Brain pericyte (primary cell): ENCODE results near the gene RFNG.
"Not testable (repeated sequence)": the region's sequence is repeated elsewhere in the genome, so short reads cannot be mapped to it uniquely, and the experiment has no call there.

Source experiments
- DNase-seq: peaks from one replicate; pipeline ENCODE4 v3.0.0-alpha.2; 2012; ENCODE audit warnings: low read depth, low spot score

RFNG gene

GRCh38 chr17:82043507-82043906, 8.1 kb downstream of the RFNG start:
- DNase-seq: no peak

- DNase-seq: no peak
Observed at GRCh38 chr17:82042649-82043048, 9.0 kb downstream of the RFNG start.

DNA sequence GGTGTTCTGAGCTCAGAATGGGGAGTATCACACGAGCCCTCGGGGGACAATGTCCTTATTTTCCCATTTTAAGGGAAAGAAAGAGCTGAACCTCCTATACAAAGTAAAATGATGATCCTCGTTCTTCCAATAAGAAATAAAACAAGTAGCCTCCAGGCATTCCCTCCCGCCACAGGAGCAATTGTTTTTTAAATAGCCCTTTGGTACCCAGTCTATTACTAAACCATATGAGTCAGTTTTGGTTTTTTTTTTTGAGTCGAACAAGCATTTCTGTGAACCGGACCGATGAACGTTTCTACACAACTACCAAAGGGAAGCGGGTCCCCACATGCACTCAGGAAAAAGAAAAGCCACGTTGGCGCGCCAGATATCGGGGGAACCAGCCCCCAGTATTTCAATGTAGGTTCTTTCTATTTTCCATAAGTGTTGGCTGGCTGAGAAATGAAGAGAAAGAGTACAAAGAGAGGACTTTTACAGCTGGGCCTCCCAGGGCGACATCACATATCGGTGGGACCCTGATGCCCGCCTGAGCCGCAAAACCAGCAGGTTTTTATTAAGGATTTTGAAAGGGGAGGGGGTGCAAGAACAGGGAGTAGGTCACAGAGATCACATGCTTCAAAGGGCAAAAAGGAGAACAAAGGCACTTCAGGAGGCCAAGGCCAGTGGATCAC, 10.3 kb downstream of the RFNG start:
- DNase-seq: no peak

DNA sequence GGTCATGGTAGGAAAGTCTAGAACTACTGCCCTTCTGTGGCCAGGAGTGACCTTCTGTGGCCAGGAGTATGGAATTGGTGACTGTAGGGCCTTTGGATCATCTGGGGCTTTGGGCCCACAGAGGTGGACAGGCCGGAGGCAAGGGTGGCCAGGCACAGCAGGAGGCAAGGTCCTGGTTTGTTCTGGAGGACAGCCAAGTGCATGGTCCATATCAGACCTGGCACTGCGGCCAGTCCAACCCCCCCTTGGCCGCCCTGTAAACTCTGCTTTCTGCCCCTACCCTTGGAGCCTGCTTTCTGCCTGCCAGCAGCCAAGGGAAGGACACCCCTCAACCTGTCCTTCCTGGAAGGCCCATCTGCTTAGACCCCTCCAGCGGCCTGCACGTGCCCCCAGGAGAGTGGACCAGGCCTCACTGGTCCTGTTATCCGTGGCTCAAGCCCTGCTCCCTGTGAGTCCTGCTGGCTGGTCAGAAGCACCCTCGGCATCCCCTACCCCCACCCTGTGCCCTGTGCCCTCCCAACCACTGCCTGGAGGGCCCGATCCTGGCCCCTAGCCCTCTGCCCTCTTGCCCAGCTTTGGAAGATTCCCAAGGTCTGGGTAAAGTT, 11.8 kb downstream of the RFNG start:
- DNase-seq: no peak

DNA sequence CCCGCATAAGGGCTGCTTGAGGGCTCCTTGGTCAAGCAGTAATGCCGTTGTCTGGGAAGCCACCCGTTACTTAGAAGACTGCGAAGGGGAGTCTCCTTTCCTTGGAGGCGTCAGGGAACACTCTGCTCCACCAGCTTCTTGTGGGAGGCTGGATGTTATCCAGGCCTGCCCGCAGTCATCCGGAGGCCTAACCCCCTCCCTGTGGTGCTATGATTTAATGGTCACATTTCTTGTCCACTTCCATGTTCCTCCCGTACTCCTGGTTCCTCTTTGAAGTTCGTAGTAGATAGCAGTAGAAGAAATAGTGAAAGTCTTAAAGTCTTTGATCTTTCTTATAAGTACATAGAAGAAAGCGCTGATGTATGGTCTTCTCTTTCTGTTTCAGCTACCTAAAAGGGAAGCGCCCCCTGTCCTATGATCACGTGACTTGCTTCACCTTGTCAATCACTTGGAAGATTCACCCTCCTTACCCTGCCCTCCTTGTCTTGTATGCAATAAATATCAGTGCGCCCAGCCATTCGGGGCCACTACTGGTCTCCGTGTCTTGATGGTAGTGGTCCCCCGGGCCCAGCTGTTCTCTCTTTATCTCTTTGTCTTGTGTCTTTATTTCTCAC, 12.7 kb downstream of the RFNG start:
- not testable (repeated sequence) for DNase-seq

GRCh38 chr17:82037889-82038195, 13.8 kb downstream of the RFNG start:
- no peak for DNase-seq

- DNase-seq: peak; percentile 83
Observed at GRCh38 chr17:82037092-82037888, 14.3 kb downstream of the RFNG start, which contains the start of gene DCXR. Gene DCXR, minus strand, starts transcription at chr17:82037697. Its CDS starts 15 bp downstream, at chr17:82037682.

- no peak for DNase-seq
Observed at GRCh38 chr17:82036634-82037091, 14.9 kb downstream of the RFNG start.

DNA sequence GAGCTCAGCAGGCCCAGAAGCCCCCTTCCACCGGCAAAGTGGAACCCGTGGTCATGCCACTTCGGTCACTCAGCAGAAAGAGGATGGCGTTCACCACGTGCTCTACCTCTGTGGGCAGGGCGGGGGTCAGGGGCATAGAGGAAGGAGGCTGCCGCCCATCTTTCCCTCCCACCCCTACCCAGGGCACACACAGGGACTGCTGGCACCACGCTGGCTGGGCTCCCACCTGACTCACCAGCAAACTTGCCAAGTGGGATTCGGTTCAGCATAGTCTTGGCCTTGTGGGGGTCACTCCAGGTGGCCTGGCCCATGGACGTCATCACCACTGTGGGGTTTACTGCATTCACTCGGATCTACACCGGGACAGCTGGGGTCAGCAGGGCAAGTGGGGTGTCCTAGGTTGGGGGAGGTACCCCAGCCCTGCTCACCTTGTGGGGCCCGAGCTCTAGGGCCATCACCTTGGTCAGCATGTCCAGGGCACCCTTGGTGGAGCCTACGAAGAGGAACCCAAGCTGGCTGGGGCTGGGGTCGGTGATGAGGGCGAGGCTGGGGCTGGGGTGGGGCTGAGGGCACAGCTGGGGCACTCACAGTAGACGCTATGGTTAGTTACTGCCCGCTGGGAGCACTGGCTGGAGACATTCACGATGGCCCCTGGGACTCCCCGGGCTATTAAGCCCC, 15.5 kb downstream of the RFNG start:
- DNase-seq: no peak

GRCh38 chr17:82035488-82035887, 16.1 kb downstream of the RFNG start:
- no peak for DNase-seq

GRCh38 chr17:82034371-82035011, 17.1 kb downstream of the RFNG start:
- DNase-seq: no peak

DNA sequence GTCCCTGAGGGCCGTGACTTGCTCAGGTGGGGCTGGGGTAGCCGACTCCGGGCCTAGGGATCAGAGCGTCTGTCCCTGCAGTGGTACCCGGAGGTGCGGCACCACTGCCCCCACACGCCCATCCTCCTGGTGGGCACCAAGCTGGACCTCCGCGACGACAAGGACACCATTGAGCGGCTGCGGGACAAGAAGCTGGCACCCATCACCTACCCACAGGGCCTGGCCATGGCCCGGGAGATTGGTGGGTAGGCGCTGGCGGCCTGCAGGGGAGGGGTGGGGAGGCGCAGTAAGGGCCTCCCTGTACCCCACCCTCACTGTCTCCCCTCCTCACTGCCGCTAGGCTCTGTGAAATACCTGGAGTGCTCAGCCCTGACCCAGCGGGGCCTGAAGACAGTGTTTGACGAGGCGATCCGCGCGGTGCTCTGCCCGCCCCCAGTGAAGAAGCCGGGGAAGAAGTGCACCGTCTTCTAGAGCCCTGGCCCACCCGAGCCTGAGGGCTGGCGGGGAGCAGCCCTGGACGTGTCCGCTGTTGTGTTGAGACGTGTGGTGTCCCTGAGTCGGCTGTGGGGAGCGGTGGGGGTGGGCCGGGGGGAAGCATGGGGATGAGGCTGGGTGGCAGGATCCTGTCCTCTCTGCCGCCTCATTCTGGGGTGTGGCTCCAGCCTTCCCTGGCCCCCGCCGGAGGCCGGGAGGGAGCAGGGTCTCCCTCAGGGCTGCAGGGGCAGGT, 18.1 kb downstream of the RFNG start:
- DNase-seq: no peak

DNA sequence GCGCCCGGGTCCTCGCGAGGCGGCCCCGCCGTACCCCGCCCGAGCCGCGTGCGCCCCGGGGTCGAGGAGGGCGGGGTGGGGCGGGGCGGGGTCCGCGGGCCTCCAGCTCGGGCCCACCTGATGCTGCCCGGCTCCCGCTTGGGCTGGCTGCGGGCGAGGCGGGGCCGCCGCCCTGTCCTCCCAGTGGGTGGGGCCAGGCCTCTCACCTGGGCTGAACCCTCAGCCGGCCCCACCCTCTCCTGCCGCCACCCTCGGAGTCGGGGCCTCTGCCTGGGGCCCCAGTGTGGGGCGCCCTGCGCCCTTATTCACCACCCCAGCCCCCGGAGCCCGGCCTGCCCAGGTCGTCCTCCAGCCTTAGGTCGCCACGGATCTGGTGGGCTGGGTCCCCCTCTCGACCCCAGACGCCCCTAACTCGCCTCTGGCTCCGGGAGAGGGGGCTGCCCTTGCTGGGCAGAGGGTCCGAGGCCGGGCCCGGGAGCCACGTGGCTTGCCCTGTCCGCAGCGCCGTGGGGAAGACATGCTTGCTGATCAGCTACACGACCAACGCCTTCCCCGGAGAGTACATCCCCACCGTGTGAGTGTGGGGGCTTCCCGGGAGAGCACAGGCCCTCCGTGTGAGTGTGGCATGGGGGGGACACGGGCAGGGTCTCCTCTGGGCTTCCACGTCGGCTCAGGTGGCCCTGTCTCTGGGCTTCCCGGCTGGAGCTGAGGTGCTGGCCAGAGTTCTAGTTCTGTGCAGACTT, 19.6 kb downstream of the RFNG start:
- DNase-seq: no peak

GRCh38 chr17:82031303-82031884, 20.2 kb downstream of the RFNG start, which contains the start of gene RAC3:
Gene RAC3, plus strand, starts transcription at chr17:82031678. Its CDS starts 84 bp downstream, at chr17:82031762.
- no peak for DNase-seq

- peak; percentile 41 for DNase-seq
Observed at GRCh38 chr17:82030470-82031302, 20.9 kb downstream of the RFNG start.

DNA sequence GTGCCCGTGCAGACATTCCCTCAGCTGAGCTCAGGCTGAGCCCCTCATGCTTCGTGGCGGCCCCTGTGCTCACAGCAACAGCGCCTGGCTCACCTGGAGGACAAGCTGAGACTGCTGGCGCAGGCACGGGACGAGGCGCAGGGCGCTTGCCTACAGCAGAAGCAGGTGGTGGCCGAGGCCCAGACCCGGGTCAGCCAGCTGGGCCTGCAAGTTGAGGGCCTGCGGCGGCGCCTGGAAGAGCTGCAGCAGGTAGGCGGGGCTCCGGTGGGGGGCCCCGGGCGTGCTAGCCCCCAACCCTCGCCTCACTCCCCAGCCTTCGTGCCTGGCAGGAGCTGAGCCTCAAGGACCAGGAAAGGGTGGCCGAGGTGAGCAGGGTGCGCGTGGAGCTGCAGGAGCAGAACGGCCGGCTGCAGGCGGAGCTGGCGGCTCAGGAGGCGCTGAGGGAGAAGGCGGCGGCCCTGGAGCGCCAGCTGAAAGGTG, 21.6 kb downstream of the RFNG start:
- DNase-seq: no peak

- no peak for DNase-seq
Observed at GRCh38 chr17:82029391-82029790, 22.2 kb downstream of the RFNG start.

DNA sequence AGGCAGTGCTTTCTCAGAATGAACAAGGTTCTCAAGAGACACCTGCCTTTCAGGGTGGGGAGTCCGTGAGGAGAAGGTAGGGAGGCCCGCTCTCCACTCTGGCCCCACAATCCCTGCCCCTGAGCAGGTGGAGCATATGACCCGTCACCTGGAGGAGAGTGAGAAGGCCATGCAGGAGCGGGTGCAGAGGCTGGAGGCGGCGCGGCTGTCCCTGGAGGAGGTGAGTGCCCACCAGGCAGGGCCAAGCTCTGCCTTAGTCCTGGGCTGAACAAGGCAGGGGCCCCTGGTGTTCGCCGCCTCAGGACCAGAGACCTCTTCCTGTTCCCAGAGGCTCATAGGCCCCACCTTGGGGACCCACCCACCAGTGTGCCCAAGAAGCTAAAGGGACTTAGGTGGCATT, 22.6 kb downstream of the RFNG start:
- DNase-seq: no peak
